ENCODE data around the gene NREP. TPM values are rescaled to one million over a fixed set of nuclear protein-coding genes. Genes with fewer than 3 reads are reported as not detected.

The NREP gene
- total RNA-seq, 1 donor from 2014 or later: 27.5 TPM

- Histone ChIP-seq H3K4me1 (no peaks in the 10 kb centered on the region), H3K36me3 (no peaks in the 10 kb centered on the region), H3K27ac (replicated peaks) (no peak overlapping the region), H3K4me3 (no peak overlapping the region), H3K9me3 (replicated peaks) (no peaks in the 10 kb centered on the region), H3K27me3 (ENCODE audit: low read depth) (no peaks in the 10 kb centered on the region)
- TF ChIP-seq CTCF (IDR thresholded peaks at IDR 0.05; ENCODE audit: borderline replicate concordance): no peak
- DNase-seq: no peak
- intact Hi-C loops (cut with micrococcal nuclease): no loop called here
Measured at GRCh38 chr5:111689357-111689935, 67.5 kb downstream of the NREP start.

DNA sequence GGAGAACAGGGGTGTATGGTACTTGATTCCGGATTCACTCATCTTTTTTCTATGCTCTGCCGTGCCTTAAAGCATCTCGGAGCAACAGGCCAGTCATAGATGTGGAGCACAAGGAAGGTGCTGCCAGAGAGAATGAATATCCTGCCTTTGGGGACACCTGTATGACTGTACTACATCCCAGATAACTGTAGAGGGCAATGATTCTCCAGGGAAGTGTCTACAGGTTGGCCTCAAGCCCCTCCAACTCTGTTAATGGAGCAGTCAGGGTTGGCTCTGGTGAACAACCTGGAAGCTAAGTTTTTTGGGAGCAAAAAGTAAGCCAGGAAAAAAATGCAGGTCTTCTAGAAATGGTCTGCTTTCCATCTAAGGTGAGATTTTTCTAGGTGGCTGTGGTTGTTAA lies 71.0 kb downstream of the NREP start:
- no peak for TF ChIP-seq CTCF (IDR thresholded peaks at IDR 0.05; ENCODE audit: borderline replicate concordance)
- no peak overlapping the region for H3K27ac ChIP-seq (replicated peaks)
- no peaks in the 10 kb centered on the region for H3K27me3 ChIP-seq (ENCODE audit: low read depth)
- no peaks in the 10 kb centered on the region for H3K36me3 ChIP-seq
- no peaks in the 10 kb centered on the region for H3K9me3 ChIP-seq (replicated peaks)
- H3K4me3 ChIP-seq: no peak overlapping the region
- intact Hi-C loops (cut with micrococcal nuclease): no loop called here
- peaks cover 16% of the 10 kb centered on the region for H3K4me1 ChIP-seq
- DNase-seq: no peak

GRCh38 chr5:111682641-111683040 lies 74.4 kb downstream of the NREP start:
- Histone ChIP-seq H3K27me3 (ENCODE audit: low read depth) (no peaks in the 10 kb centered on the region), H3K9me3 (replicated peaks) (no peaks in the 10 kb centered on the region), H3K4me3 (peak overlapping the region; percentile 11), H3K36me3 (no peaks in the 10 kb centered on the region), H3K4me1 (peaks cover 25% of the 10 kb centered on the region), H3K27ac (replicated peaks) (peak overlapping the region; percentile 78)
- TF ChIP-seq CTCF (IDR thresholded peaks at IDR 0.05; ENCODE audit: borderline replicate concordance): no peak
- intact Hi-C loops (cut with micrococcal nuclease): no loop called here
- DNase-seq: no peak

DNA sequence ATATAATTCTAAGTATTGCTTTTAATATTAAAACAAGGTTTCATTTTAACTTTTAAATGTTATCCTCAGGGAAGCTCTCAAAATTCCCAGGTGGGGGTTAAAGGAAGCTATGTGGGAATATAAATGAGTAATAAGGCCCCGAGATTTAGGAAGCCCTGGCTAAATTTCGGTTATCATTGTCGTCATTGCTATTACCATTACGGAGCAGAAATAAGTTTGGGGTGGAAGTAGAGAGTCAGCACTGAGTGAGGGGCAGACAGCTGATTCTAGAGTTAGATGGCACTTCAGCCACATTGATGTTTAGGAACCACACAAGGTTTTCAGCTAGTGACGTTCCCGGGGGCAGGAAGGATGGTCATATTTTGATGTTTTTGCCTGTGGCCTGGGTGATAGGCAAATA lies 74.9 kb downstream of the NREP start:
- Histone ChIP-seq H3K27ac (replicated peaks) (peak overlapping the region; percentile 78), H3K4me1 (peaks cover 25% of the 10 kb centered on the region), H3K36me3 (no peaks in the 10 kb centered on the region), H3K9me3 (replicated peaks) (no peaks in the 10 kb centered on the region), H3K4me3 (peak overlapping the region; percentile 11), H3K27me3 (ENCODE audit: low read depth) (no peaks in the 10 kb centered on the region)
- TF ChIP-seq CTCF (IDR thresholded peaks at IDR 0.05; ENCODE audit: borderline replicate concordance): no peak
- DNase-seq: no peak
- intact Hi-C loops (cut with micrococcal nuclease): no loop called here

DNA sequence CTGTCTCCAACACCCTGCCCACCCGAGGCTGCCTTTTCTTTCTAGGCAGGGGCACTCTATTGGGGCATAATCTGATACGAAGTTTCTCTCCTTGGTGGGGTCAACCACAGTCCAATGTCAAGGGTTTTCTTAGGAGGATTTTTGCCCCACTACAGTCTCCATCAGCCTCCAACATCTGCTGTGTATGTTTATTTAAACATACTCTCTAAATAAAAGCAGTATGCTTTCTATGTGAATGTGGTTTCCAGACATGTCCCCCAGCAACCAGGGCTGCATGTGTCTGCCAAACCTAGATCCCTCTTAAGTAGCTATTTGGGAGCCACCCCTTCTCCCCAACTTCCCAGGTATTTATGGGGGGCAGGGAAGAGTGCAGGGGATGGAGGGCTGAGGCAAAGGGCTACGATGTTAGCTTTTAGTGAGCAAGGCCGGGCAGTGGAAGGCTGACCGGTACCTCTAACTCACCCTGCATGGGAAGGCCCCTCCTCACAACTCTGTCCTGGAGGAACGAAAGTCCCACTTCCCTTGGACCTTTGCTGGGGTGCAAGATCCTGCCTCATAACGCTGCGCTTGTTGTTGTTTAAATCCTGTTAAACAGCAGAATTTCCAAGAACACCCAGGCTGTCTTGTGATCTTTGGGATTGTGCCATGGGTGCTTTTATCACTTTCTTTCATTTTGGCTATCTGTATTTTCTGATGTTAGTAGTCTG lies 75.4 kb downstream of the NREP start:
- TF ChIP-seq CTCF (IDR thresholded peaks at IDR 0.05; ENCODE audit: borderline replicate concordance): no peak
- Histone ChIP-seq H3K27ac (replicated peaks) (peak overlapping the region; percentile 78), H3K9me3 (replicated peaks) (no peaks in the 10 kb centered on the region), H3K36me3 (no peaks in the 10 kb centered on the region), H3K4me3 (peak overlapping the region; percentile 11), H3K27me3 (ENCODE audit: low read depth) (no peaks in the 10 kb centered on the region), H3K4me1 (peaks cover 28% of the 10 kb centered on the region)
- DNase-seq: no peak
- intact Hi-C loops (cut with micrococcal nuclease): no loop called here
